Nucleus accumbens (tissue), 56 donors: ENCODE data around the gene ADAM19.

Experiments
- DNase-seq, 56 donors: peaks; one replicate each; lab custom pipeline; 2025; lab: John Stamatoyannopoulos, UW

Gene ADAM19

DNA sequence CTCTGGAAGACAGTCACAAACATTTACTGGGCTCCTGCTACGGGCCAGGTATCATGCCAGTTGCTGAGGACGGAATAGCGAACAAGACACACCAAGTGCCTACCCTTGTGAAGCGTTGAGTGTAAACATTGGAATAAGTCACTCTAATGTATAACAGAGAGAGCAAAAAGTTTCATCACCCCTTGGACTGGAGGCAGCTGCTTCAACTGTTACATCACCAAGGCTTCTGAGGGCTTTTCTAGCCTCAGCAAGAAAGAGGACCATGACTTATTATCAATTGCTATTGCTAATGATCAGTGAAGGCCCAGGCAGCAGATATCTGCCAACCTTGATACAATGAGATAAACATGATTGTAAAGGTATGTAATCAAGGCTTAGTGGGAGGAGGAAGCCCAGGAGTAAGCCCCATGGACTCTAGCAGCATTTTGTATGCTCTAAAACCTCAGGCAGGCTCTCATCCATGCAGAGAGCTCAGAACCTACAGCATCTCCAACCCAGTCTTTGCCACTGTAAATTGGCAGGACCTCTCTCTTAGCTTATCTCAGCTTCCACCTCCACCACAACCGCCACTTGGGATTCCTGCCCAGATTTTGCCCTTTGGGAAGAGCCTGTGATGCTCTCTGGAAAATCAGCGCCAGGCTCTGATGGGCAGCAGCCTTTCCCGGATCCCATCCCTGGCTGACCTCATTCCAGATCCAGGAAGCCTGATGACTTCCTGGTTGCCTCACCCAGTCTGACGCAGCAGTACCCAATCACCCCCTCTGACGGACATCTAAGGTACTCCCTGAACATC is 54.5 kb downstream of the ADAM19 start:
- no peak for DNase-seq

DNA sequence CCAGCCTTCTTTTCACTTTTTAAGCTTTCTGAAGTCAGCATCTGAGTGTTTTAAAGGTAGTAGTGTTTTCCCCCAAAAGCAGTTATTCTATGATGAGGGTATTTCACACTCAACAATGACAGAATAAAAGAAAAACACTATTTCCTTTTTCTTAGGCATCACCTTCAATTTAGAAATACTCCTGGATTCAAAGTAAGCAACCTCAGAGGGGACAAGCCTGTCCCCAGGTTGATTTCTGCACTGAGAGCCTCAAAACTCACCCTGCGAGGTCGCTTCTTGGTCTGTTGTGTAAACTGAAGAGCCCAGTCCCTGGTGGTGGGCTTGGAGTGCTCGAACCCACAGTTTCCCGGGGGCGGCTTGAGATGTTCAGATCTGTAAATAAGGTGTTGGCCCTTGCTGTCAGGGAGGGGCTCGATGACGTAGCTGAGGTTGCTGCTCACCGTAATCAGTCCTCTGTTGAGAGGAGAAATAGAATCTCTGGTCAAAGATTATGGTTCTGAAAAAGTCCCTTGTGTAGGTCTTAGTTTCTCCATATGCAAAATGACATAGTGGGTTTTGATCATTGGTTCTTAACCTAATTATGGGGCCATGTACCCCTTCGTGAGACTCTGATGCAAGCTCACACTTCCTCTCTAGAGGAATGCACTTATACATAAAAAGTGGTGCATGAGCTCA is 55.9 kb downstream of the ADAM19 start:
- no peak for DNase-seq

DNA sequence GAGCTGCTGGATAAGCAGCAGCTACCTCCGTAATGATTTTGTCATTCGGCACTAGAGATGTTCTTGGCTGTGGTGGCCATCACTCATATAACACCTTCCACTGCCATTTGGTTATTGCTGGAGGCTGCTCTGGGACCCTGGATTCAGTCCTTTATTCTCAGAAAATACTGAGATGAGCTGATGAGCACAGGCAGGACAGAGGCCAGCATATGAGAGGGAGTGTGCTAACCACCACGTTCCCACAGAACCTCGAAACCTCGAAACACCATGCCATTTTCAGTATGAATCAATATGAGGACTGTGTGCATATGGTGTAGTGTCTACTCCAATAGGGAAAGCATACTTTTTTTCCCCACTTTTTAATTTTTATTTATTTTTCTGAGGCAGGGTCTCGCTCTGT is 56.6 kb downstream of the ADAM19 start:
- DNase-seq, result no peak

DNA sequence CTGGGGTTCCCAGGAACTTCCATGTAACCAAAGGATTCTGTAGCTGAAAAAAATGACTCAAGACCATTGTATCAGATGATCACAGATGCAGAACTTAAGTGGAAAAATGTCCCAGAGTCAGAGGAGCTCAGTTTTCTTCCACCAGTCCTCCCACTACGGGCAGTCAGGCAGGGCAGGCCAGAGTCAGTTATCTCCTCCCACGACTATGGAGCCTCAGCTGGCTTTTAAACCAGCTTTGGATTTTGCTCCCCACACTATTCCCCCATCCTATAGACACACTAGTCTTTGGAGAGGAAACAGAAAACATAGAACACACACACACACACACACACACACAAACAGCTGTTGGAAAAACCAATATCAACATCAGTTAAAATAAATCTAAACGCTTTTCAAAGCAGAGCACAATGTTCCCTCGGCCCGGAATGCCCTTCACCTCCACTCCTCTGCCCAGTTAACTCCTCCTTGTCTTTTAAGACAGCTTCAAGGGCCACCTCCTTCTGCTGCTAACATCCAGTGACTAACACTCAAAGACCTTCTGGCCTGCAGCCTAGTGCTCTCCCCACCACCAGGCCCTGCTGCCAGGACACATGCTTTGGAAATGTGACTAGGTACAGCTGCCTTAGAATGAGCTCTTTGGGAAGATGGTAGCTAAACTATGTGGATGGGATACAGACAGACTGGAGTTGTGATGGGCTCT is 58.8 kb downstream of the ADAM19 start:
- DNase-seq, result no peak

DNA sequence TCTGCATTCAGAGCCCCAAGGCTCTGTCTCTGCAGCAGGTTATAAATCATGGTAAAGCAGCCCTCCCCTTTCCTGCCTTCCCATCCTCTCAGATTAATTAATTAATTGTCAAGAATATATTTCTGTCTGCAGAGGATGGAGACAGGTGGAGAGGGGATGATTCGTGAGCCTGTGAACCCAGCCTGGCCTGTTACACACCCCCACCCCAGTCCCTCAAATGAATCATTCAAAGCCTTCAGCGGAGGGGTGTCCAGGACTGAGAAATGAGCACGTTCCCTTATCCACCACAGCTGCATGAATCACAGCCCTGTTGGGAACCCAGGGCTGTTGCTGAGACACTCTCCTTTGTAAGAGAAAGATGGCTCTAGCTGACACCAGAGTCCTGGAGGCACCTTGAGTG is 59.6 kb downstream of the ADAM19 start:
- no peak for DNase-seq

DNA sequence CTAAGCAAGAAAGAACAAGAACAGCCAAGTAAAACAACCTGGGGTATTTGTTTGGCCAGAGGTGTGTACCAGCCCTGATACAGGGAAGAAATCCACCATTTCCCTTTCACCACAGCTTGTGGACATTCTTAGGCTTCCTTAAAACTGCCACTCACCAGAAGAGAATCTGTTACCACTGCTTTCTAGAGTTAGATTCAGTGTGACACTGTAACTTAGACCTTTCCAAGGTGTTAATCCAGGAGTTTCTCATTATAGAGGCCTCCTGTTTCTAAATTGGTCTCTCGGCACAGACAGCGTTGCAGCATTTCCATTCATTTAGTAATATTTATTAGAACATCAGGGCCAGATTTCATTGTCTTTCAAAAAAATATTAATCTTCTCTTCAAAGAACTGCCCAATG is 60.6 kb downstream of the ADAM19 start:
- DNase-seq, result no peak

DNA sequence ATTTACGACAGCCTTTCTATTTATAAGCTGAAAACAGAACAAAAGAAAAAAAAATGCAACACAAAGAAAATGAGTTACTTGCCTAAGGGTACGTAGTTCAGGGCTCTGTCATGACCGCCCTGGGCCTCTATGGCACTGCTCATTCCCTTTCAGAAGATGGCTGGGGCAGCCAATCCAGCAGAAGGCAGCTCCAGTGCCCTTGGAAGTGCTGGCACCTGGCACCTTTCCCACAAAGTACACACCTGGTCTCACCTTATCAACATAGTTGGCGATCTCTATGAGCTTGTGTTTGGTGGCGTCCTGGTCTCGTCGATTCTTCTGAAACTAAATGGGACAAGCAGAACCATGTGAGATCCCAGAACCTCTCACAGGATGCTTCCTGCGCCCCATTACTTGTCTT is 62.4 kb downstream of the ADAM19 start:
- DNase-seq, result no peak

DNA sequence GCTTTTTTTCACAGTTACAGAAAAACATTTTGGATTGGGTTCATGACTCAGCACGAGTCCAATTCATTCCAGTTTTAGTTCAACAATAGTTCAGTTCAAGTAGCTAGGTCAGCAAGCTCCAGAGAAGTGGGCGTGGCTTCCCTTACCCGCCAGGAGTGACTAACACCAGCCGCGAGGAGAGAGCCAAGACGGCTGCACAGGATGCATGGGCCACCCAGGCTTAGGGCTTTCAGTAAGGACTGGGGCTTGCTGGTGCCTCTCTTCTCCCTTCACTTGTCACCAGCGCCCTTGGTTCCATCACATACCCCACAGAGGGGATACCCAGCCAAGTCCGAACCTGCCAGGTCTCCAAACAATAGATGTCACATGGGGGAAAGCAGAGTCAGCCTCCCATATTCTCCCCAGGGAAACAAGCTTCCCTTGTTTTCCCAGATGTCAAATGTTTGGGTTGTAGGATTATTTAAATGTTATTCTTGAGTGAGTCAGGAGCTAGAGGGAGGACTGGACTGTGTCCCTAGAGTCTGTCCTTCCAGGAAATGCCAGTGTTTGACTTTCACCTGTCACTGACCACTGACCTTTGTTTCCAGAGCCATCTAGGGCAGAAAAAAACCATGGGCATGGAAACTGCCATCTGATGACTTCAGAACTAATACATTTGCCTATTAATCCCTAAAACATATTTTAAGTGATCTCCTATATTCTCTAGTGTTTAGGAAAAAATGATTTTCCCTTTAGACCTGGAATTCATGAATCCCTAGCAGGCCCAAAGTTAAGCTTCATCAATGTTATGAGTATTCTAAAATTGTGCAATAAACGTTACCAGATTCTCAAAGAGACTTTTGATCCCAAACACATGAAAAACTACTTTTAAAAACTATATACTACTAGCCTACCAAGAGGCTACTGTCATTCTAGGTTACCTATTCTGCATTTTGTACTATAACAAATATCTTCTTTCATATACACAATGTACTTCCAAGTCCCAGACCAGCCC is 63.6 kb downstream of the ADAM19 start:
- peak in 49 of 56 donors; percentile 2 to 90 (median 35) for DNase-seq

DNA sequence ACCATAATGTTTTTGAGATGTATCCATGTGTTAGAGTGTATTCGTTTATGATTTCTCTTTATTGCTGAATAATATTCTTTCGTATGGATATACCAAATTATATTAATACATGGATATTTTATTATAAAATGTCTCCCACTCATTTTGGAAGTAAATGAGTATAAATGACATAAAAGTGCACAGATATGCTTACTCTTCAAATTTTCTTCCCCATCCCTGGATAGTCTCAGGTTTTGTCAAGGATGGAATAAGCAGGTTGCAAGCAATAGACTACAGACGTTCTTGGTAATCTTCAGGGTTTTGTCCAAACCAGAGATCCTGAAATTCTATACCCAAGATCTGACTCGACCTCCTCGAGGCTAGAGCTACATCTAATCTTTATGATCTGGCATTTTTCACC is 64.9 kb downstream of the ADAM19 start:
- DNase-seq, result no peak

DNA sequence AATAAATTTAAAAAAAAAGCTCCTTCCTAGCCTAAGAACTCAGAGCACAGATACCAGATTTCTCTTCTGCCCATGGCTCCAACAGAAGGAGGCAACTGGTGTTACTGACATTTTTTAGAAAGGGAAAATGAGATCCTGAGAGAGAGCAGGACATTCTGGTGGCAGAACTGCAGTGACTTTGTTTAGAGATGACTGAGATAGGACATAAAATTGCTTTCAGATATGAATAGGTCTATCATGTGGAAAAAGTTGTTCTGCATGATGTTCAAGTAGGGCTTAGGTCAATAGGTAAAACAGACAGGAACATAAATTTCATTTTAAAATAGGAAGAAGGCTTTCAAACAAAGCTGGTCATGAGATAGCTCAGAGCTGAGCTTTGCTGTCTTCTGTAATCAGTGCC is 66.0 kb downstream of the ADAM19 start:
- DNase-seq, result no peak

DNA sequence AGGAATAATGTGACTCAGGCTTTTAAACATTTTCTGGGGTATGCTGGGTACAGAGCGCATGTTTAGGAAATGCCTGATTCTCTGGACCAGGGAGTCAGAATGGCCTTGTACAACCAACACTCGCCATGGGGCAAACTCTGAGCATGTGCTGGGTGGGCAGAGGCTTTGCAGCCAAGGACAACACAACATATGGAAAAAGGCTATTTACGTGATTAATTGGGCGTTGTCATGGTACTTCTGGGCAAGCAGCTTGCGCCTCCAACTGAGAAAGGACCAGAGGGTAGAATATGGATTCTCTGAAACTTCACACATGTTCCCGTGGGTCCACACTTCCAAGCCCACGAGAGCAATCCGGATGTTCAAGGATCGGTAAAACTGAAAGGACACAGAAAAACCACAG is 66.5 kb downstream of the ADAM19 start:
- DNase-seq, result no peak

DNA sequence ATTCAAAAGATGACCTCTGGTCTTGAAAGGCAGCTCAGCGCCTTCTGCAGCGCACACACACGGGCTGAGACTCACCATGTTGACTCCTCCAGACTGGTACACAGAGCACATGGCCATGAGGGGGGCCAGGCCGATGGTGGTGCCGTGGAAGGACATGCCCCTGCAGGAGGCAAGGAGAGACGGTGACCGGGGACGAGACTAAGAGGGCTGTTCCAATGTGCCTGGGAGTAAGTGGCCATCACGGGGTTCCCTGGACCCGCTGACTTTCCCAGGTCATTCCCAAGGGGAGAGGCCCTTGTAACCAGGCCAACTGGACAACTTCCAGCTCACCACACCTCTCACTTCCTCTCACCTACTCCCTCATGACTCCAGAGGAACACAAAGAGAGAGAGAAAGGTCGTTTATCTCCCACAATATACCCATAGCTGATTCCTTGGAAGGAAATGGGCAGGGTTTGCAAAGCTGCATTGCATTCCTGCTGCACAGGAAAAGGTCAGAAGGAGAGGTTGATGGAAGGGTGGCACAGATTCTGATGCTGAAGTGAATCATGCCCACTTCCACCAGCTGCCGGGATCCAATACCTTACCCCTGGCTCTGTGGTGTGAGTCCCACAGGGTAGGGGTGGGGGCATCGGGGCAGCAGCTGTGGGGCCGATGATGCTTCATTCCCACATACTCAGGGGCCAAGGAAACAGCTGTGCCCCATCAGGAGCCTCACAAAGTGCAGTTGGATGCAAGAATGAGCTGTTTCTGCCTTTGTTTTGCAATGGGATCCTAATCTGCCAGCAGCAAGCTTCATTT is 68.4 kb downstream of the ADAM19 start:
- DNase-seq, result no peak

DNA sequence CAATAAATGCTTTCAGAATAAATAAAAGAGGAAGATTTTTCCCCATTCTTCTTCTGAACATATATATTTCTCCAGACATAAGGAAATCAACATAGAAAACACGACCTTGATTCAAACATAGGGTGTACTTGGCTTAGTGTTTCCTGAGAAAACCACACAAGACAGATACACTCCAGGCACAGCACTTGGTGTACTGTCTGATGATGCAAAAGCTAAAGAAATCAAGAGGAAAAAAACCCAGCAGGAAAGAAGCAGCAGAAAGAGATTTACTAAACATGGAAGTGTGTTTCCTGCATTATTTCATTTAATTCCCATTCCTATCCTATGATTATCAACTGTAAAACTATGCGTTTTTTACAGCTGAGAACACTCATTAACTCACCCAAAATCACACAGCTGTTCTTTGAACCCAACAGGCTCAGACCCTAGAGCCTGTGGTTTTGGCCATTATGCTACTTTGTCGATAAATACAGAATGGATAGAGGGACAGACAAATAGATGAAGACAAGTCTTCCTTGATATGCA is 69.4 kb downstream of the ADAM19 start:
- DNase-seq, result no peak

DNA sequence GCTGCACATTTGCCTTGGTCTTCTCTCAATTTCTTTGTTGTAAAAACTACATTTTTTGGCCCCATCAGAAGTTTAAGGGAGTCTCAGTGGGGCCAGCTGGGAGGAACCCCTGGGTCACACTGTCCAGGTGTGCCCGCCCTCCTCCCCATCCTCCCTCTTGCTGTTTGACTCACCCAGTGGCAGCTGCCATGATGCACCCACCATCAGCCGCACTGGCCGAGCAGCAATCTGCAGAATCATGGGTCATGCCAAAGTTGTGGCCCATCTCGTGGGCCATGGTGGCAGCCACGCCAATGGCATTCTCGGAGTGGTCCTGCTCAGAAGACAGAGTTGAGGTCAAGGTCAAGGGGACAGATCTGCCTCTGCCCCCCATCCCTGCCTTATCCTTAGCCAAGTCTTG is 70.1 kb downstream of the ADAM19 start:
- DNase-seq, result no peak

DNA sequence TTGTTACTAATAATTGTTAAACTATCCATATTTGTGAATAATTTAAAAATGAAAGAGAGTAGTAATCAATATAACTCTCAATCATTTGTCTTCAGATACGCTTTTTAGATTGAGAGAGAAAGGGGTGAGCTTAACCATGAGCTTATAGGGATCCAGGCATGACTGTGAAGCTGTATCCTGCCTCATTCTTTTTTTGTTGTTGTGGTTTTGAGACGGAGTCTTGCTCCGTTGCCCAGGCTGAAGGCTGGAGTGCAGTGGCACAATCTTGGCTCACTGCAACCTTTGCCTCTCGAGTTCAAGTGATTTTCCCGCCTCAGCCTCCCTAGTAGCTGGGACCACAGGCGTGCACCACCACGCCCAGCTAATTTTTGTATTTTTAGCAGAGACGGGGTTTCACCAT is 71.5 kb downstream of the ADAM19 start:
- DNase-seq, result no peak

DNA sequence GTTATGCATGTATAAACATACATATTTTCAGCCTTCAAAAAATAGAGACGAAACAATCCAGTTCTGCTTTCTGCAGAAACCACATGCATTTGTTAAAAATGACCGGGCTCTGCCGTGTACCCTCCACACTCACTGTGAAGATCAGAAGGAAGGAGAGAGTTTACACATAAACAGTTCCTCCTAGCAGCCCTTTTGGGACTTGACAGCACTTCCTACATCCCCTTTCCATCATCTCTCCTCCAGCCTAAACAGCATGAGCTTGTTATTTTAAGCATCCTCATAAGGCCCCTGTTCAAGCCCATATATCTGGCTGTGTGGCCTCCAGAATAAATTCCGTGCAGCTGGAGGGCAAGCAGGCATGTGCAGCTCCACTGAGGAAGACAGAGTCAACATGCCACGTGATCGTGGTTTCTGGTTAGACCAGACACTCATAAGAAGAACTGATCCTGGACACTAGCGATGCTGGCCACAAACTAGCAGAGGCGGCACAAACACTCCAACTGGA is 73.4 kb downstream of the ADAM19 start:
- peak in 2 of 56 donors; percentile 8 to 16 for DNase-seq

DNA sequence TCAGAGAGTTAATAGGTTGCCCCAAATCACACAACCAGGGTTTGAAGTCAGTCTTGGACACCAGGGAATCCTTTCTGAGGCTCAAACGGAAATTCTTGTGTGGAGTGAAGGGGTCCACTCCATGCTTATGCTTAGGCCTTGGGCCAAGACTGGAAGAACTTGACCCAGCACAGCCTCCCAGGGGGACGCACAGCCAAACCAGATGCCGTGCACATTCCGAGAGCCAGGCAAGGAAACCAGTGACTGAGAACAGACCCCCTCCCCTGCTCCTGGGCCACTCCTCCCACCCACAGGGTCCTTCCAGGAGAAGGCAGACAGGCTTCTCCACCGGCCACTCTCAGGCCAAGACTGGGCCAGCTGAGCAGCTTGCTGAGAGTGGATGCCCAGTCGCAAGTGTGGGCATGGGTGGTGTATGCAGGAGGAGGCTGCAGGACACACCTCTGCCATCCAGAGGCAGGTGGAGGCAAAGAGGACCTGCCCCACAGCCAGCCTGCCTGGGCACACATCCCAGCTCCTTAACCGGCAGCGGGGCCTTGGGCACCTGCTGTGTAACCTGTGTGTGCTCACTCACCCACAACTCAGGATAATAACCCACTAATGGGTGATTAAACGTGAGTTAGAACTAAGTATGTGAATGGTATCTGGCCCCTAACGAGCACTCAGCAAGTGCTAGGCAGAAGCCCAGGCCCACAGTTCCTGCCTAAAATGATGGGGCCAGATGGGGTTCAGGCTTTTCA is 77.5 kb downstream of the ADAM19 start:
- DNase-seq, result no peak

DNA sequence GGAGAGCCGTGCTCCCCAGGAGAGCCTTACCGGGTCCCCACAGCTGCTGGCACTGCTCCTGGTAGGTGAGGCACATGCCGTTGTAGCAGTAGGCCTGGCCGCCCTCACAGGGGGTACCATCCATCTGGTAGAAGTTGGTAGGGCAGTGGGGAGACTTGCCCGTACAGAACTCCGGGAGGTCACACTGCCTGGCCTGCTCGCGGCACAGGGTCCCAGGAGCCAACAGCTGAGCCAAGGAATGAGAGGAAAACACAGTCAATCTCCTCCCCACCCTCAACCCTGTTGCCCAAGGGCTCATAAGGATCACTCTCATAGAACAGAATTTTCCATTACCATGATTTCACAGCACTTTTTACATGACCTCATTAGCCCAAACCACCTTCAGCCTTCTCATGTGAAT is 78.7 kb downstream of the ADAM19 start:
- no peak for DNase-seq
